KOPT-K1 (cell line): ENCODE results near the gene SF3A2.

ENCODE experiments used
- H3K27ac ChIP-seq: fragments of 200-600 bp; sonication (generic); 2 replicates; pipeline ENCODE4 v1.5.1; 2016; ENCODE audit warnings: antibody characterized with exemption, mild to moderate bottlenecking, low read depth, low read length; ENCODE audit not compliant: poor library complexity, severe bottlenecking
- H3K36me3 ChIP-seq: fragments of 200-600 bp; sonication (generic); 2 replicates; pipeline ENCODE4 v1.5.1; 2017; ENCODE audit warnings: antibody characterized with exemption, mild to moderate bottlenecking, low read length, moderate library complexity; ENCODE audit not compliant: insufficient read depth
- H3K9me3 ChIP-seq: fragments of 200-600 bp; sonication (generic); 2 replicates; pipeline ENCODE4 v1.5.1; 2017; ENCODE audit warnings: antibody characterized with exemption, low read length, mild to moderate bottlenecking; ENCODE audit not compliant: insufficient read depth, poor library complexity, severe bottlenecking

Gene SF3A2

GRCh38 chr19:2288818-2289713 lies 52.4 kb downstream of the SF3A2 start:
- H3K27ac ChIP-seq = no peak overlapping the region
- no peaks in the 10 kb centered on the region for H3K9me3 ChIP-seq
- H3K36me3 ChIP-seq = no peaks in the 10 kb centered on the region

GRCh38 chr19:2289714-2290435 lies 53.3 kb downstream of the SF3A2 start:
- Histone ChIP-seq H3K36me3 (no peaks in the 10 kb centered on the region), H3K9me3 (no peaks in the 10 kb centered on the region), H3K27ac (no peak overlapping the region)

DNA sequence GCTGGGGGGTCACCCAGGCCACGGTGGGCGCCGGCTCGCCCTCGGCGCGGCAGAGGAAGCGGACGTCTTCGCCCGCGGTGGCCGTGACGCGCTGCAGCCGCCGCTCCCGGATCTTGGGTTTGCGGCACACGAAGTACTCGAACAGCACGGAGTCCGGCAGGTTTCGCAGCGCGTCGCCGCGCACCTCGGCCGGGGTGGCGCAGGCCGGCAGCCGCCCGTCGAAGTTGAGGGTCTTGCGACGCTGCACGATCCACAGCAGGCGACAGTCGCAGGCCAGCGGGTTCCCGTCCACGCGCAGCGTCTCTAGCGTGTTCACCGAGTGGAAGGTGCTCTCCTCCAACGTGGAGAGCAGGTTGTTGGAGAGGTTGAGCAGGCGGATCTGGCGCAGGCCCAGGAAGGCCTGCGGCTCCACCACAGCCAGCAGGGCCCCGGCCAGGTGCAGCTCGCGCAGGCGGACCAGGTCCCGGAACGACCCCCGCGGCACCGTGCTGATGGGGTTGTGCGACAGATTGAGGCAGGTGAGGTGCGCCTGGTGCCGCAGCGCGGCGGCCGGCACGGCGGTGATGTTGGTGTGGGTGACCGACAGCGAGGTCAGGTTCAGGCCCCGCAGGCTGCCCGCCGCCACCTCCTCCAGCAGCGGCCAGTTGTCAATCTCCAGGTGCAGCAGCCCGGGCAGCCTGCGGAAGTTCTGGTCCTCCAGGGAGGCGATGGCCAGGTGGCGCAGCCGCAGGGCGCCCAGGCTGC lies 54.0 kb downstream of the SF3A2 start:
- no peaks in the 10 kb centered on the region for H3K36me3 ChIP-seq
- no peak overlapping the region for H3K27ac ChIP-seq
- no peaks in the 10 kb centered on the region for H3K9me3 ChIP-seq

DNA sequence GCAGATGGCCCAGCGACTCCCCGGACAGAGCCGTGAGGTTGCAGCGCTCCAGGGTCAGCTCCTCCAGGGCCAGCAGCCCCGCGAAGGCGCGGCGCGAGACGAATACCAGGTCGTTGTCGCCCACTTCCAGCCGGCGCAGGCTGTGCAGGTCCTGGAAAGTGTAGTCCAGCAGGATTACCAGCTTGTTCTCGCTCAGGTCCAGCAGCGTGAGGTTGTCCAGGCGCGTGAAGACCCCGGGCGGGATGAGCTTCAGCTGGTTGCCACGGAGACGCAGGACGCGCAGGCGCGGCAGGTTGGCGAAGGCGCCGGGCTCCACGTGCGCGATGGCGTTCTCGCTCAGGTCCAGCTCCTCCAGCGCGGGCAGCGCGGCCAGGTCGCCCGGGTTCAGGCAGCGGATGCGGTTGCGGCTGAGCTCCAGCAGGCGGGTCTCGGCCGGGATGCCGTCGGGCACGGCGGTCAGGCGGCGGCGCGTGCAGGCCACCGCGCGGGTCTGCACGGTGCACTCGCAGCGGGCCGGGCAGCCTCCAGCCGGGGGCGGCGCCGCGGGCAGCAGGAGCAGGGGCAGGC lies 54.6 kb downstream of the SF3A2 start:
- Histone ChIP-seq H3K27ac (no peak overlapping the region), H3K36me3 (no peaks in the 10 kb centered on the region), H3K9me3 (no peaks in the 10 kb centered on the region)

DNA sequence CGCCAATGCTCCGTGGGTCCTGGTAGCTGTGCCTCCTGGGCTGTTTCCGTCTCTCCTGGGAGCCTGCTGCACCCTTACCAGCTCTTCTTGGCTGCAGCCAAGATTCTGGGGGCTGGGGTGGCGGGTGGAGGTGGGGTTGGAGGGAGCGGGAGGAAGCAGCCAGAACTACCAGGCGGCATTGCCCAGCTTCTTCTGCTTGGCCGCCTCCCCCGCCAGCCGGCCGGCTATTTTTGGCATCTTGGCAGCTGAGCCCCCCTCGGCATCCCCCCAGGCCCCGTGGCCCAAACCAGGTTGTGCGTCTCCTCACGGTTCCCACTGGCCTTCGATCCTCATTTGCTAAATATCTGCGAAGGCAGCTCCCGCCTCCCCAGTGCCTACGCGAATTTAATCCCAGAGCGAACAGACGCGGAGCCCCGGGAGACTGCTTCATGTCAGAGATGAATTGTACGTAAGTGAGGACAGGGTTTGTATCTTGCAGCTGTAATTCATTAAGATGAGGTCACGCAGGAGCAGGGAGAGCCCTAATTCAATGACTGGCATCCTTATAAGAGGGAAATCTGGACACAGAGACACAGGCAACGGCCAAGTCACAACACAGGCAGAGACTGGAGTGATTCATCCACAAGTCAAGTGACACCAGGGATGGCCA lies 58.2 kb downstream of the SF3A2 start:
- Histone ChIP-seq H3K27ac (no peak overlapping the region), H3K9me3 (no peaks in the 10 kb centered on the region), H3K36me3 (no peaks in the 10 kb centered on the region)

DNA sequence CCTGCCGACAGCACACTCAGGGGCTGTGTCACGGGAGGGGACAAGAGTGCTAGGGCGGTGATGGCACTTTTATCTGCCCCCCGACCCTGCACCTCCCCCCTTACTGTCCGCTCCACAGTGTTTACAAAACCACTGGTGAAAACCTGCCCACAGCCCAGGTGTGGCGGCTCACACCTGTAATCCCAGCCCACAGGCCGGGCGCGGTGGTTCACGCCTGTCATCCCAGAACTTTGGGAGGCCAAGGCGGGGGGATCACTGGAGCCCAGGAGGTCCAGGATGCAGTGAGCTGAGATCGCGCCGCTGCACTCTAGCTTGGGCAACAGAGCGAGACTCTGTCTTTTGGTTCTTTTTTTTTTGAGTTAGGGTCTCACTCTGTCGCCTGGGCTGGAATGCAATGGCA lies 59.5 kb downstream of the SF3A2 start:
- Histone ChIP-seq H3K36me3 (no peaks in the 10 kb centered on the region), H3K27ac (no peak overlapping the region), H3K9me3 (no peaks in the 10 kb centered on the region)
